Epithelial cell of proximal tubule (primary cell): ENCODE measurements around the gene SLC1A7. TPM values are rescaled to one million over a fixed set of nuclear protein-coding genes. Genes with fewer than 3 reads are reported as not detected.

ENCODE experiments used
- DNase-seq: peaks from one replicate; pipeline ENCODE4 v3.0.0-alpha.2; 2011; ENCODE audit warnings: low read depth
- H3K4me3 ChIP-seq: 2 replicates; pipeline ENCODE4 v1.5.1; 2011; ENCODE audit warnings: low read depth, mild to moderate bottlenecking, low read length
- CTCF ChIP-seq: conservative IDR thresholded peaks from 2 replicates; pipeline ENCODE4 v1.5.1; 2012; ENCODE audit warnings: low read depth, mild to moderate bottlenecking, low read length
- total RNA-seq: library from RNA; depleted of rRNA; stranded (reverse); fragments of >200 nt; gene quantifications from 2 replicates; pipeline ENCODE4 v1.2.3, GENCODE V29; 2015

The SLC1A7 gene
- total RNA-seq, 1 donor from 2014 or later: not detected

DNA sequence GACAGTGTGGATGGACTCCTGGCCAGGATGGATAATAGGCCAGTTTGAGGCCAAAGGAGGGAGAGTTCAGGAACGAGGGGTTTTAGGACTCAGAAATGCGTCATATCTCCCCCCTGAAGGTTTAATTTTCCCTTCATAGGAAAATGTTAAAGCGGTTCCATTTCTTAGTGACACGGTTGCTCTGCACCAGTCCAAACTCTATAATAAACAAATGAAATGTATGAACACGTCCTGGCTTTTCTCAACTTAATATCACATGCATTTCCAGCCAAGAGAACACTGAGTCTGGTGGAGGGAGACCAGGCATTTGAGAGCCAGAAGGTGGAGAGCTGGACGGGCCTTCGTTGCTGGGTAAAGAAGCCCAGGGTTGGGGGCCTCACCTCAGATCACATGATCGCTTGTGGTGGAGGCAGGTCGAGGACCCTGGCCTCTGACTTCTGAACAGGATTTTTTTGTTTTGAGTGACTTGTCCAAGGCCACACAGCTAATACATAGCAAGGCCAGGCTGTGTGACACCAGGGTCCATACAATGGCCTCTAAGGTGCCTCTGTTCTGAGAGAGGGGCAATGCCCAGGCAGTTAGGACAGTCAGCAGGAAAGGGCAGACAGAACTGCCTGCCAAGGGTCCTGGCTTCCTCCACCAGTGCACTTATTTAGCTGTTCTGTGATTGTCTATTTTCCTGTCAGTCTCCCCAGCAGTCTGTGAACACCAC lies 11.4 kb downstream of the SLC1A7 start:
- TF ChIP-seq CTCF: no peak
- no peak overlapping the region for H3K4me3 ChIP-seq
- no peak for DNase-seq

GRCh38 chr1:53130598-53130877 lies 11.9 kb downstream of the SLC1A7 start:
- no peak for DNase-seq
- no peak for TF ChIP-seq CTCF
- H3K4me3 ChIP-seq: no peak overlapping the region

DNA sequence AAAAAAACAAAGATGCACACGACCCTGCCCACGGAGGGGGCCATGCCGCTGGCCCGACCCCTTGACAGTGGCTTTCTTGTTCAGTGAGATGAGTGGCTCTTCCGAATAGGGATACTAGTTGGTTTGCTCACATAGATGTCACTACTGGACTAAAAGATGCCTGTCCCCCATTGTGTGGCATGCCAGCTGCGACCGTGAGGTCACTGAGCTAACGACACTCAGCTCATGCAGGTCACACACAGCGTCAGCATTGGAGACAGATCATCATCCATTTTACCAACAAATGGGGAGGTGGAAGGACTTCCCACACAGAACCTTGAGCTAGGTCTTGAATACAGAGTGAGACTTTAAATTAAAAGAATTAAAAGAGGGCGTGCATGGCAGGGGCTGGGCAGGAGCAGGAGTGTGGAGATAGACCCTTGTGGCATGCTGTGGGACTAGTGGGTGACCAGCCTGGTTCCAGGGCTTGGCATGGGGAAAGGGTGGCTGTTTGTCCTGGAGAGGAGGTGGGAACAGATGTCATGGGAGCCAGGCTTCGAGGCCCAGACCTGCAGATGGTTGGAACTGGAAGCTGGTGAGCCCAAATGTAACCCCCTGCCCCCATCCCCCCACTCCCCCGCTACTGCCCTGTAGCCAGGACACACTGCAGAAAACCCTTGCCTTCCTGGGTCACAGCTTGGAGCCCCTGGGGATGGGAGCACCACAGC lies 12.4 kb downstream of the SLC1A7 start:
- TF ChIP-seq CTCF: no peak
- H3K4me3 ChIP-seq: no peak overlapping the region
- no peak for DNase-seq

- no peak overlapping the region for H3K4me3 ChIP-seq
- DNase-seq: no peak
- TF ChIP-seq CTCF: no peak
These were observed 14.0 kb downstream of the SLC1A7 start for GRCh38 chr1:53128401-53128800.

- no peak overlapping the region for H3K4me3 ChIP-seq
- no peak for TF ChIP-seq CTCF
- DNase-seq: no peak
These were observed 14.9 kb downstream of the SLC1A7 start for GRCh38 chr1:53127546-53127945.

- TF ChIP-seq CTCF: no peak
- no peak overlapping the region for H3K4me3 ChIP-seq
- DNase-seq: no peak
These were observed 15.9 kb downstream of the SLC1A7 start for GRCh38 chr1:53126495-53126894.

GRCh38 chr1:53125623-53126360 lies 16.6 kb downstream of the SLC1A7 start:
- DNase-seq: no peak
- TF ChIP-seq CTCF: no peak
- no peak overlapping the region for H3K4me3 ChIP-seq
